GM23248 (cell line): Measurements from ENCODE around the gene ADCY1.

Source experiments
- EZH2 ChIP-seq: fragments of 200-600 bp; sonication (generic); IDR thresholded peaks from 2 replicates; pipeline ENCODE4 v1.6.1; 2018; ENCODE audit warnings: antibody characterized with exemption, mild to moderate bottlenecking; ENCODE audit not compliant: insufficient read depth, poor library complexity, severe bottlenecking
- EZH2phosphoT487 ChIP-seq: fragments of 200-600 bp; sonication (generic); IDR thresholded peaks from 2 replicates; pipeline ENCODE4 v1.6.1; 2018; ENCODE audit warnings: antibody characterized with exemption, moderate library complexity, mild to moderate bottlenecking, low read depth; ENCODE audit not compliant: insufficient read depth

- no peak for TF ChIP-seq EZH2phosphoT487
- no peak for TF ChIP-seq EZH2
Measured at GRCh38 chr7:45592230-45592991, 18.2 kb downstream of the ADCY1 start.
